HS-27A (cell line): ENCODE results near the gene MCTP2.

Source experiments
- DNase-seq: peaks from one replicate; pipeline ENCODE4 v3.0.0-alpha.2; 2012; ENCODE audit warnings: low read depth, missing footprints

The MCTP2 gene, protein sequence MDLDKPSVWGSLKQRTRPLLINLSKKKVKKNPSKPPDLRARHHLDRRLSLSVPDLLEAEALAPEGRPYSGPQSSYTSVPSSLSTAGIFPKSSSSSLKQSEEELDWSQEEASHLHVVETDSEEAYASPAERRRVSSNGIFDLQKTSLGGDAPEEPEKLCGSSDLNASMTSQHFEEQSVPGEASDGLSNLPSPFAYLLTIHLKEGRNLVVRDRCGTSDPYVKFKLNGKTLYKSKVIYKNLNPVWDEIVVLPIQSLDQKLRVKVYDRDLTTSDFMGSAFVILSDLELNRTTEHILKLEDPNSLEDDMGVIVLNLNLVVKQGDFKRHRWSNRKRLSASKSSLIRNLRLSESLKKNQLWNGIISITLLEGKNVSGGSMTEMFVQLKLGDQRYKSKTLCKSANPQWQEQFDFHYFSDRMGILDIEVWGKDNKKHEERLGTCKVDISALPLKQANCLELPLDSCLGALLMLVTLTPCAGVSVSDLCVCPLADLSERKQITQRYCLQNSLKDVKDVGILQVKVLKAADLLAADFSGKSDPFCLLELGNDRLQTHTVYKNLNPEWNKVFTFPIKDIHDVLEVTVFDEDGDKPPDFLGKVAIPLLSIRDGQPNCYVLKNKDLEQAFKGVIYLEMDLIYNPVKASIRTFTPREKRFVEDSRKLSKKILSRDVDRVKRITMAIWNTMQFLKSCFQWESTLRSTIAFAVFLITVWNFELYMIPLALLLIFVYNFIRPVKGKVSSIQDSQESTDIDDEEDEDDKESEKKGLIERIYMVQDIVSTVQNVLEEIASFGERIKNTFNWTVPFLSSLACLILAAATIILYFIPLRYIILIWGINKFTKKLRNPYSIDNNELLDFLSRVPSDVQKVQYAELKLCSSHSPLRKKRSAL

DNA sequence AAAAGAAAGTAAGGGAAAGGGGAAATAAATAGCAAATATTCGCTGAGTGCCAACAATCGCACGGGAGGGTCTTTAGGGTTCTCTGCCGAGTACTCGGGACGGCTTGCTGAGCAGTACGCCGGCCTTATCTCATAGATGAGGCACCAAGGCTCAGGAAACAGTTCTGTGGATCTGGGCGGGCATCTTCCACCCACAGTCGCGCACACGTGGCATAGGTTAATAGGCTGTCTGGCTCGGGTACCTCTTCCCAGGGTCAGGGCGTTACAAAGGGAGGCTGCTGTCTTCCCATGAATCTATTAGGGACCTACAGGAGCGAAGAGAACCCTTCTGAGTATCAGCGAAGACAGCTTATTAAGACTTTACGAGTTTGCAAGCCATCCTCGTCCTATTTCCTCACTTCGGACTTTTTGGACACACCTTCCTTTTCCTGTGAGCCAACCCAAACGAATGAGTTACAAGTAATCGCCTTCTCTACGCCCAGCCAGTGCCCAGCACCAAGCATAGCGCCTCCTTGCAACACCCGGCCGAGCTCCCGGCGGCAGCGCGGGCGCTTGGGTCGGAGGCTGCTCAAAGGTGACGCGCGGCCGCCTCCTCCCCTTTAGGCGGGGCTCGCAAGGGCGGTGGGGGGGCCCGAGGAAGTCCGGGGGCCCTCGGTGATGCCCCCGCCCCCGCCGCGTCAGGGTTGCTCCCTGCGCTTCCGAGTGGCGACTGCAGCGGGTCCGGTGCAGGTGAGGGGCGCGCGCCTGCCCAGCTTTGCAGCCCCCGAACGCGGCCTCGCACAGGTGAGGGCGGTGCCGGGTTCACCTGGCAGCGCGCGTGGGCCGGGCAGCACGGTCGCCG is at the start of gene MCTP2:
TSS of gene MCTP2 (plus strand) at position 679 of the 840 bp plus-strand sequence. CDS start 66,705 bp downstream, outside the sequence.
- no peak for DNase-seq

DNA sequence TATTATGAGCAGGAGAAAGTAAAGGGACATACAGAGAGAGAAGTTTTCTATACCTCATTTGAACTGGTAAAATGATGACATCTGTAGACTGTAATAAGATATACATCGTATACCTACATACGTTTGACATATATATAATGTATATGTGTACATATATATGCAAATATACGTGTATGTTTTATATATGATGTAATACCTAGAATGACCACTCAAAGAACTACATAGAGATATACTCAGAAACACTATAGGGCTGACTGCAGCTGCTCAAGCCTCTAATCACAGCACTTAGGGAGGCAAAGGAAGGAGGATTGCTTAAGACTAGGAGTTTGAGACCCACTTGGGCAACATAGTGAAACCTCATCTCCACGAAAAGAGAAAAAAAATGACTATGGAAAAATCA is 48.5 kb upstream of the MCTP2 start:
- no peak for DNase-seq

DNA sequence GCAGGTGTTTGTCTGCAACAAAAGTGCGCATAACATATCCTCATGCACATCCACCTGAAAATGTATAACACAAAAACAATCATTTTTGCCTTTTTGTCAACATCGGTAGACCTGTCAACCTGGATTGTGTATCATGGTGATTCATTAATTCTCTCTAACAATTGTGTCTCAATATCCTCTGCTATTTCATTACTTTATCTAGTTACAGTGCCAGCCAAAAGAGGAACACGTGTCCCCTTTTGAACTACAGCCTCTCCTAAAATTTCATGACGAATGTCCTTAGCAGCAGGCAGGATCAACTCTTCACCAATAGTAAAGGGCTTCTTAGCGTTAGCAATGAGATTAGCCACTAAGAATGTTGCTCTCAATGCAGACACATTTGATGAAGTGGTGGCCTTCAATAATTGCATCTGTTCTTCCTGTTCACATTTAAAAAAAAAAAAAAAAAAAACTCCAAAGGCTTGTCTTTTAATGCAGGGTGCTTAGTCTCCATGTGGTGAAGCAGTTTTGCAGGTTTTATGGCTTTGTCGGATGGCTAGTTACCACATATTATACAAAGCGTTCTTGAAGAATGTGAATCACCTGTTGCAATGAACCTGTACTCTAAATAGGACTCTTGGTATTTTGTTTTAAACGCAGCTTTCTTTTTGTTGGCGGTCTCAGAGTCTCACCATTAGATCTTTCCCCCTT is 45.7 kb upstream of the MCTP2 start:
- no peak for DNase-seq

DNA sequence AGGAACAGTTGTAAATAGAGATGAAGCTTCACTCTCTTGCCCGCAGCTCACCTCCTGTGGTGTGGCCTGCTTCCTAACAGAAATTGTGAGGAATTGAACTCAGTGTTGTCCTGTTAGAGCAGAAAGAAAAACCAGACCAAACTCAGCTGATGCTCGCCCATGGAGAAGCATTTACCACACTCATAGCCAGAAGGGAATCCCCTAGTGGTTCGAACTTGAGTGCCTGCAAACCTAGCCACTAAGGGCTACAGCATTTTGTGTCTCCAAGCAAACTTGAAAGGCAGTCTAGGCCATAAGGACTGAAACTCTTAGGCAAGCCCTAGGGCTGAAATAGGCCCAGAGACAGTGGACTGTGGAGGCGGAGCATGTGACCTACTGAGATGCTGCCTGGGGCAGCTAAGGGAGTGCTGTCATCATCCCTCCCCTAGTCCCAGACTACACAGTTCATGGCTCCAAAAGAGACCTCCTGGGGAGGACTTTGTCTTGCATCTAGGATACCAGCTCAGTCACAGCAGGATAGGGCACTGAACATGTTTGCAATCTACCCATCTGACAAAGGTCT is 44.5 kb upstream of the MCTP2 start:
- DNase-seq = no peak

DNA sequence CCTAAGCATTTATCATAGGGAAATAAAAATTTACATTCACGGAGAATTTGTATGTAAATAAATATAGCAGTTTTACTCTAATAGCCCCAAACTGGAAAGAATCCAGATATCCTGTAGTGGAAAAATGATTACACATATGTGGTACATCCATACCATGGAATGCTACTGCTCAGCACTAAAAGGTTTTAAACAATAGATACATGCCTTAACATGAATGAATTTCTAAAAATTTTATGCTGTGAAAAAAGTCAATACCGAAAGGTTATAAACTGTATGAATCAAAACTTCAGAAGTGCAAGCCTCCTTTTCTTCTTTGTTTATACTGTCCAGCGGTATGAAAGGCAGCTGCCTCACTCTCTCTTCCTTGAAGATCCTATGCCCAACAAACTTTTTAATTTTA is 37.5 kb upstream of the MCTP2 start:
- no peak for DNase-seq

DNA sequence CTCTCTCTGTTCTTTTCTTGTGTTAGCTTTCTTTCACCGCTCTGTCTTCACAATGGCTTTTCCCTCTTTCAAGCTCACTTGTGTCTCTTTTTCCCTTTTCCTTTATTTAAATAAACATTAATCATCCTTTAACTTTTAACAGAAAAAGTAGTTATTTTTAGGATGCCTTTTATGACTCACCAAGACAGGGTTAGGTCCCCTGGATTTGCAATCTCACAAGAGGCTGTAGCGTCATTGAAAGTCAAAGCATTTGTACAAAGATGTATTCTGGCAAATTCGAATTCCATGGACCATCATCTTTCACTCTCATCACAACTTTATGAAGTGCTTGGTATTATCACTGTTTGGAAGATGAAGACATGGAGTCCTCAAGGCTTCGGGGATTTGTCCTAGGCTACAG is 34.8 kb upstream of the MCTP2 start:
- no peak for DNase-seq

DNA sequence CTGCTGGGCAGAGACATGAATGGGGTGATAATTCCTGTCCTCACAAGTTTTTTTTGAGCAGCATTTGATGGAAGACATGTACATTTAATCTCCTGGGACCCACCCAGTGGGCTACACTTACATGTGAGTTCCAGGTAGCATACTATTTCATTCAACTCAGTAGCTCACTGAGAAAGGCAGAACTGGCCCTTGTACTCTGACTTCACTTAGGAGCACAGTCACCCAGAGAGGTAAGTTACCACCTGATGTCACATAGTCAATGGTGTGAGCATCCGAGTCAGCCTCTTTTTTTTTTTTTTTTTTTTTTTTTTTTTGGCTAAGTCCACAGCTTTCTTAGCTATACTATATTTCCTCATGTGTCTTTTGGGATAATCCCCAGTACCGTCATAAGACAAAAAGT is 32.7 kb upstream of the MCTP2 start:
- no peak for DNase-seq

DNA sequence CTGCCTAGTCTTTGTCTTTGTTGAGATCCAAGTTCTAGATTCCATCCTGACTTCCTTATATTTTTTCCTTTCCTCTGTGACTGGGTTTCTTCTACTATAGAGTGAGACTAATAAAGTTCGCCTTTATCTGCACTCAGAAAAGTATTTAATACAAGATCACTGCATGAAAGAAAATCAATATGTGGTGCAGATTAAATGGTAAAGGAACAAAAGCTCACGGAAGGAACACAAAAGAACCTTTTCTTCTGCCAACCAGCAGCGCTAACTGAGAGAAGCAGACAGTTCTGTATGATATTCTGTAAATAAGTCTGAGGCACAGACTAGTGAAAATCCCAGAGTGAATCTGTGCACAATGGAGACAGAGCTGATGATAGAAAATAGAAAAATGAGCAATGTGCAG is 31.6 kb upstream of the MCTP2 start:
- no peak for DNase-seq

DNA sequence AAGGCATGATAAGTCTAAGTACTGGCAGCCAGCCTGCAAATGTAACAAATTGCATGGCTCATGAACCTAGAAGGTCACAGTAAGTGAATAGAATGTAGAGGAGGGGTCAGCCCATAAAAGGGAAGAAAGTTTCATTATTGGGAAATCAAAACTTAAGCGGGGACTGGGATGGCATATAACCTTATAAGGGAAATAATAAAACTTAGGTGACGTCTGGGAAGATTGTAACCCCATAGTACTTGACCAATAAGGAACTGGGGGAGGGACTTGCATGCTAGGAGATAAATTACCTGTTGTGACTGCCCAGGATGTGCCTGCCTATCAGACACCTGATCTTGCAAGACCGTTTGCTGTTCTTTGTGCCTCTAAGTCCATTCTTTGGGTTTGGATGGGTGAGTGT is 28.1 kb upstream of the MCTP2 start:
- no peak for DNase-seq

DNA sequence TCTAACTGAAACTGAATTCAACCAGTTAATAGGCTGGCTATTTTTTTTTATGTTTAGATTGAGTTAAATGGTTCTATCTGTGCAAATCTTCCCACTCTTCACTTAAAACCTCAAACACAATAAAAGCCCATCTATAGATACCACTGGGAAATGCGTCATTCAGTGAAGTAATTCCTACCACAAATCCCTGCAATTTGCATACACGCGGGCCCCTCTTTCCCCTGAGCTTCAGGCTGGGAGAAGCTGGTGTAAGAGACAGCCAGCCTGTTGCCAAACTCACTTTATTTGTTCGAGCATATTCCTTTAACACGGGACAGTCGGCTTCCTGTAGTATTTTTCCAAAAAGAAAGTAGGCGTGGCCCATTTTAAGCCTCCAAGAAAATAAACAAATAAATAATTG is 26.0 kb upstream of the MCTP2 start:
- DNase-seq = no peak

DNA sequence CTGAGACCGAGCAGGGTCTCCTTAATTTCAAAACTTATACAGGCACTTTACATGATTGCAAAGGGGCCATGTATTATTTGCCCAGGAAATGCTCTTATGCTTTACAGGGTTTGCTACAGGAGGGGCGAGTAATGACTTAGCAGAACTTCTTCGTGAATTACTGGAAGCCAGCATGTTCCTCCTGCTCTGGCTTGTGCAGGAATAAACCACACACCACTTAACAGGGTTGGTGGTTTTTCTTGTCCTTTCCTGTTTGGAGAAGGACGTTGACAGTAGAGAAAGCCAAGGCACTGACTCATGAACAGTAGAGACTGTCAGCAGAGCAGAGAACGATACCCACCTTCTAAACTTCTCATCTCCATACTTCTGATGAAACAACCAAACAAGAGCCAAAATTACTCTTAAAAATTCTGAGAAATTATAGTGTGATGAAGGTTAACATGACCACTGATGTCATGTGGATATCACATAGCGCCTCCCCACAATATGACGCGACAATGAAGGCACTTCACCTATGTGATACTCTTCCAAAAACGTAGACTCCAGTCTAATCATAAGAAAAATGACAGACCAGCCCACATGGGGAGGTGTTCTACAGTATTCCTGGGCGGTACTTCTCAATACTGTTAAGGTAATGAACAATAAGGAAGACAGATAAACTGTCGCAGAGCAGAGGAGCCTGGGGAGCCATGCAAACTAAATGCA is 24.7 kb upstream of the MCTP2 start:
- no peak for DNase-seq

DNA sequence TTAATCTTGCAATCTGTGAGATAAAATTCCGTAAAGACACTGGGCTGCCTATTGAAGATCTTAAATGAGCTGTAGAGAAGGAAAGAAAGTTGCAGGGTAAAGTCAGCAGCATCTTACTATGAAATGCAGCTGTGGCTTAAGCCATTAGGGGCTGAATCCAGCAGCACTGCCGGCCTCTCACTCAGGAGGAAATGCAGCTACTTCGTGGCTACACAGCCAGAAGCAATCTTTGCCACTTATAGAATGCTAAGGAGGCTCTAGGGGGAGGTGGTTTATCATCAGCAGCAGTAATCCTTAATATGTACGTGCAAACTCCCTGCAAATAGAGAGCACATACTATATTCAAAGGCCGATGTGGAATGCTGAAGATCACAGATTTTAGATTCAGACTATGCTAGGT is 19.1 kb upstream of the MCTP2 start:
- no peak for DNase-seq

DNA sequence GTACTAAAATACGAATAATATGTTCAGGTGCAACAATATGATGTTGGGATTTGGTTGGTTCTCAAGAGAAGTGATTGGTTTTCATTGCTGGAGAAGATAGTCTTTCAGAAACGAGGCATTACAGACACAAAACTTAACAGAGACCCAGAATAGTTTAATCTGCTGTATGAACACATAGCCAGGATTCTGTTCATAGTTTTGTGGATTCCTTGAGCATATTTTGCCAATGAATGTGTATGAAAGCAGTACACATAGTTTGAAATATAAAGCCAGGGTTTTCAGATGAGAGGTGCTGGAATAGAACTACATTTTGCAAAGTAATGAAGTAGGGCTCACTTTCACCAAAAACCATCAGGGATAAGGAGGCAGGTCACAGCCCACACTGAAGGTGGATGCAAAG is 5.7 kb upstream of the MCTP2 start:
- DNase-seq = no peak

DNA sequence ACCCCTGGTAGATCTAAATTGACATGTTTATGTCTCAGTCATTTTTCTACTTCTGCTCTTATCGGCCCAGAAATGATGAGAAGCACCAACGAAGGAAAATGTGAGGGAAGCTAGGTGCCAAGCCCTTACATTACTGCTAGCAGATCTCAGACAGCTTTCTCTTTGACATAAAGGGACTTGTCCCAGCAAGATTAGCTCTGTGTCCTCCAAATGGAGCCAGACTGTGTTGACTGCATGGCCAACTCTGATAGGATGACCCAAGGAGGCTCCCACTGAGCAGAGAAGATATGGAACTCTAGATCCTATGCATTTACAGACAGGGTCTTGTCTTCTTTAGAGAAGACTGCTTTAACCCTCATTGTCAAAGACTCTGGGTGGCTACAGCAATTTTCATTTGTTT is 2.8 kb upstream of the MCTP2 start:
- no peak for DNase-seq

DNA sequence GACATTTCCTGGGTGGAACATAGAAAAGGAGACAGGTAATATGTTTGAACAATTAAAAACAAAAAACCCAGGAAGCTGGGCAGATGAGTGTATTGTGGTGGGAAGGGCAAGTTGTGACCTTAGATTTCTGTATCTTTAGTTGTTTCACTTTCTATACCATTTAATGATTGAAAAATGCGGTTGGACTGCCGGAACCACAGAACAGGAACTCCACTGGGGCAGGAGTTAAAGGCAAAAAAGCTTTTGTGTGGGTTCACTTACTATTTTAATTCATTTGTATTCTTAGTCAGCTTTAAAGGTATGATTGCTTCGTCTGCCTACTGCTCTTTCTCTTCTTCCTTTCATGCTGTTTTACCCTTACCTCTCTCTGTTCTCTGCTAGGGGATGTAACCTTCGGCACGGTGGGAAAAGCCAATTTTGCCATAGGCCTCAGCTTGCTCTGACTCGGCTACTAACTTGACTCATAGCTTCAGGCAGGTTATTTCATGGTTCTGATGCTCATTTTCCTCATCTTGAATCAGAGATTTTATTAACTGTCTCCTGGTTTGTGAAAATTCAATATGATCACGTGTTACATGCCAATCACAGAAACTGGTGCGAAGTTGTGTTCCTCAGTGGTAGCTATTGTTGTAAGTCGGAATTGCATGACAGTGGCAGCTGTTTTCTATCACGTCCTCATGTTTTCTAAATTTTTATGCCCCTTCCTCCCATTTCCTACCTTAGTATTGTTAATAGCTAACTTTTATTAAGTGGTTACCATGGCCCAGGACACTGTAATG is 1.6 kb upstream of the MCTP2 start:
- DNase-seq = no peak

DNA sequence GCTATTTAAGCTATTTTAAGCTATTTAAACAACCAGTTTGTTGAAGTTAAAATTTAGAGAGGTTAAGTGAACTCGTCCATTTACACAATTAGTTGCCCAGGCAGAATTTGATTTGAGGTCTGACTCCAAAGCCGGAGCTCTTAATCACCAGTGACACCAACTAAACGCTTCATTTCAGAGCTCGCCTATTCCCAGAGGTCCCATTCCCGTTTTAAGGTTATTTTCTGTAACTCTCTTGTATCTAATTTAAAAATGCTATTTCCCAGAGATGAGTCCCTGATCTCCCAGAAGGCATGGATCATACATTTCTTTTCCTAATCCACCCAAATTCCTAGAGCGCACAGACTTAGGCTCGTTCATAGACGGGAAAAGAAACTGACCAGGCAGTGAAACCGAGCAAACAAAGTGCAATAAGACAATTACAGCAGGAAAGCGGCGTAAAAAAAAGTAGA is 904 bp upstream of the MCTP2 start:
- DNase-seq = no peak

DNA sequence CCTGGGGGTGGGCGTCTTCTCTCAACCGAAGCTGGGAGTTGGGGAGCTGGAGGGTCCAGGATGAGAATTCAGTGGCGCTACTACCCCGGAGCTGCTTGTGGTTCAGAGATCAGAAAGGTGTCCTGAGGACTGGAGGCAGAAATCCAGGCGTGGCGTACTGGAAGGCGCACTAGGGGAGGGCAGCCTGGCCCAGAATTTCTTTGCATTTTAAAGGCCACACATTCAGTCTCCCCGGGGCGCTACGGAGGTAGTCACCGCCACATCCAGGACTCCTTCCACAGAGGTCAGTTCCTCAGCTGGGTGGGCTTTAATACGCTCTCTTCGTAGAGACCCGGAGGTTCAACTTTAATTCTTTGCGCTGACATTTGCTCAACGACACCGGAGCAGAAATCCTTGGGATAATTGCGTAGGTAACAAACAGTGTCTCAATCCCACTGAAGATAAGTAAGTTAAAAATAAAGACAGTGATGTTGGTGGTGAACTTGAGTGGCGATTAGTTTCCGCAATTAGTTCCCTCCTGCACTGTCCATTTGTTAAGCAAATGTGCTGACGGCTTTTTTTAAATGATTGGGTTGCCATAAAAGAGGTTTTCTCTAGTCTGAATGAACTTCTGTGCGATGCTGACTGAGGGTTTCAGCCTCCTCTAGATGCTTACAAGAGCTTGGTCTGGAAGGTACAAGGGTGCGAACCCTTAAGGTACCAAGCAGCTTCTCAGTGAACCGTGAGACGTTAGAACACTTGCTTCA is 535 bp downstream of the MCTP2 start:
- no peak for DNase-seq

DNA sequence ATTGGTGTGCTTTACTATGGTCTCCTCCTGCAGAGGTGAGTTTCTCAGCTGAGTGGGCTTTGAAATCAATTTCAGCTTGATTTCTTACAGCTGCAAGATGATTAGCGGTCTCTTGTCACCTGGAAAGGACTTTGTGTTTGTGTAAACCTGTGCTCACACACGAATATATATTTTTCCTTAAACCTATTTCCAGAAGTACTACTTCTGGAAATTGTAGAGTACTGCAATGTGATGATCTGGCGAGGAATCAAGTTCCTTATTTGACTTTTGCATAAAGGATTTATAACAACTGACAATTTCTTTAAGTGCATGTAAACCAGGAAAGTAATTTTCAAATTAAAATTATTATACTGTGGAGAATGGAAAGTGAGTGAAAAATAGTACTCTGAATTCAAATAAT is 2.1 kb downstream of the MCTP2 start:
- no peak for DNase-seq

DNA sequence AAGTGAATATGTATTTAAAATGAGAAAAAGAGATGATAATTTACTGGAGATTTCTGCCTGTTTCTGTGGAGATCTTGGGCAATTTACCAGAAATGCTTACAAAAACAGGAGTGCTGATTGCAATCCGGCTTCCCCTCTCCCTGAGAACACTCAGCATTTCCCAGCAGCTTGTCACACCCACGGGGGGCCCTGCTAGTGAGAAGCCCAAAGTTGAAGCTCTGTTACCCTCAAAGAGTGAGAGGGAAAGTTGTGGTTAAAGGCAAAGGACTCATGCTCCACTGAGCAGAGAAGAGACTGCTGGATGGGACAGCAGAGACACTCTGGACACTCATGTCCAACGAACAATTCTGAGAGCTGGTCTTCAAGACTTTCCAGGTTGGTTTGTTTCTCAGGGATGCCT is 2.9 kb downstream of the MCTP2 start:
- DNase-seq = no peak
